Kidney epithelial cell (primary cell): Measurements from ENCODE around the gene SLC6A7. TPM values are rescaled to one million over a fixed set of nuclear protein-coding genes. Genes with fewer than 3 reads are reported as not detected.
"Not testable (repeated sequence)": the region's sequence is repeated elsewhere in the genome, so short reads cannot be mapped to it uniquely, and the experiment has no call there.

Experiments
- DNase-seq: peaks from one replicate; pipeline ENCODE4 v3.0.0-alpha.2; 2010; ENCODE audit warnings: low read depth
- H3K27me3 ChIP-seq: 2 replicates; pipeline ENCODE4 v1.6.0; 2011; ENCODE audit warnings: low read length; ENCODE audit not compliant: control insufficient read depth, insufficient read depth
- H3K36me3 ChIP-seq: 2 replicates; pipeline ENCODE4 v1.5.1; 2011; ENCODE audit warnings: low read length; ENCODE audit not compliant: control insufficient read depth, insufficient read depth
- H3K4me3 ChIP-seq: 2 replicates; pipeline ENCODE4 v1.5.1; 2011; ENCODE audit warnings: low read depth, mild to moderate bottlenecking, control low read depth, low read length
- total RNA-seq: library from RNA; depleted of rRNA; stranded (reverse); fragments of >200 nt; gene quantifications from 2 replicates; pipeline ENCODE4 v1.2.3, GENCODE V29; 2015
- TF ChIP-seq, protein P1 (sequence below): IDR thresholded peaks from 2 replicates; pipeline ENCODE4 v1.5.1; 2011; ENCODE audit warnings: mild to moderate bottlenecking, moderate library complexity, low read length, control low read depth, inconsistent platforms; ENCODE audit not compliant: insufficient read depth, poor library complexity, severe bottlenecking

SLC6A7 gene
- total RNA-seq, 1 donor from 2014 or later = not detected

DNA sequence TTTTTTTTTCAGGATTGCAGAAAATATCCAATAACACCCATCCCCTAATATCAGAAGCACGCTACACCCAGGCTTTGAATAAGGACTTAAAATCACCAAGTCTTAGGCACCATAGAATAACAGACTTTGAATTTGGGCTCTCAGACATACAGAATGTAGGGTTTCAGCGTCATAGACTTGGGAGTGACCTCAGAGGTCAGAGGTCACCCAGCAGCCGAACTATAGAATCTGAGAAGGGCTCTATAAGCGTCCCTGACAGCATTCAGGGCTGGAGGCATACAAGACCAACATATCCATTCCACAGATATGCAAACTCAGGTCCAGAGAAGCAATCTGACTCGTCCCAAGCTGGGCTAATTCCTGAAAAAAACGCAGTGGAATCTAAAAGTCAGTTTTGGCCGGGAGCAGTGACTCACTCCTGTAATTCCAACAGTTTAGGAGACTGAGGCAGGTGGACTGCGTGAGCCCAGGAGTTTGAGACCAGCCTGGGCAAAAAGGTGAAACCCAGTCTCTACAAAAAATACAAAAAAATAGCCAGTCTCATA lies 34.7 kb downstream of the SLC6A7 start:
- Histone ChIP-seq H3K4me3 (no peak overlapping the region), H3K27me3 (peaks cover 2% of the 10 kb centered on the region), H3K36me3 (no peaks in the 10 kb centered on the region)
- TF ChIP-seq, protein P1, sequence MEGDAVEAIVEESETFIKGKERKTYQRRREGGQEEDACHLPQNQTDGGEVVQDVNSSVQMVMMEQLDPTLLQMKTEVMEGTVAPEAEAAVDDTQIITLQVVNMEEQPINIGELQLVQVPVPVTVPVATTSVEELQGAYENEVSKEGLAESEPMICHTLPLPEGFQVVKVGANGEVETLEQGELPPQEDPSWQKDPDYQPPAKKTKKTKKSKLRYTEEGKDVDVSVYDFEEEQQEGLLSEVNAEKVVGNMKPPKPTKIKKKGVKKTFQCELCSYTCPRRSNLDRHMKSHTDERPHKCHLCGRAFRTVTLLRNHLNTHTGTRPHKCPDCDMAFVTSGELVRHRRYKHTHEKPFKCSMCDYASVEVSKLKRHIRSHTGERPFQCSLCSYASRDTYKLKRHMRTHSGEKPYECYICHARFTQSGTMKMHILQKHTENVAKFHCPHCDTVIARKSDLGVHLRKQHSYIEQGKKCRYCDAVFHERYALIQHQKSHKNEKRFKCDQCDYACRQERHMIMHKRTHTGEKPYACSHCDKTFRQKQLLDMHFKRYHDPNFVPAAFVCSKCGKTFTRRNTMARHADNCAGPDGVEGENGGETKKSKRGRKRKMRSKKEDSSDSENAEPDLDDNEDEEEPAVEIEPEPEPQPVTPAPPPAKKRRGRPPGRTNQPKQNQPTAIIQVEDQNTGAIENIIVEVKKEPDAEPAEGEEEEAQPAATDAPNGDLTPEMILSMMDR = no peak
- no peak for DNase-seq

DNA sequence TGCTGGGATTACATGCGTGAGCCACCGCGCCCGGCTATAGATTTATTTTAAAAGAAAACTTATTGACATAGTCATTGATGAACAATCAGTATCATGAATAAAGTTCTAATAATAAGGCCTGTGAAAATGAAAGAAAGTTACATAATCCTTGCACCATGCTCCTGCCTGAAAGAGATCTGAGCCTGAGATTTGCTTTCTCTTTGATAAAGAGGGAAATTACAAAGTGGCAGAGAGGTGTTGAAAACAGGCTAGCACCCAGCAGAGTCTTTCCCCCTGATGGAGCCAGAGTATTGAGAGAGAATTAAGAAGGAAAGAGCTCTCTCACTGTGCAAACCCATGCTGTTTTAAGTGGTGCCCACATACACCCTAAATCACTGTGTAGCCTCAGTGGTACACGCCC lies 37.2 kb downstream of the SLC6A7 start:
- Histone ChIP-seq H3K36me3 (no peaks in the 10 kb centered on the region), H3K4me3 (no peak overlapping the region), H3K27me3 (peaks cover 1% of the 10 kb centered on the region)
- no peak for DNase-seq
- TF ChIP-seq, protein P1 = no peak

DNA sequence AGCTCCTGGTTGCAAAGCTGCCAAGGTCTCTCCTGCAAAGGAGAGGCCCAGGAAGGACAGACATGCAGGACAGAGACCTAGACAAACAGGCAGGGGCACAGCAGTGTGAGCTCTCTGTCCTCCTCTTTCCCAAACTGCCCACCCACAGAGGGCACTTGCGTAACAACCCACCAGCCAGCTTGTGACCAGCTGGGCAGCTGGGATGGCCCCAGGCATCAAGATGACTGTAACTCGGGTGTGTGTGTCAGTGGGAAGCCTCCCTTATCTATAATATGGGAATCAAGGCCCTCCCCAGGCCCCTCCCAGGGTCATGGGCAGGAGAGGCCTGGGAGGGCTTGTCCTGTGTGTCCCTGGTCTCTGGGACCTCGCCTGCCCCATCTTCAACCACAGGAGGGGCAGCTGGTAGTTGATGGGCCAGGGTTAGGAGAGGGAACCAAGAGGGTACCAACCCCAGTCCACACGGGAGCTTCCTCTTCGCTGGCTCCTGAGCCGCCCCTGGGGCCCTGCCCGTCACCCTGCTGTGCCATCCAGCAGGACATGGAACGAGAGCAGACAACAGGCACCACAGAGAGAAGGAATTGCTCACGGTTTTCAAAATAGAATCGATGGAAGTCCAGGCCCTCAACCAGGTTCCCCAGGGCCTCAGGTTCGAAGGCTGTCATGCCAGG lies 37.9 kb downstream of the SLC6A7 start:
- H3K36me3 ChIP-seq = no peaks in the 10 kb centered on the region
- H3K4me3 ChIP-seq = no peak overlapping the region
- no peak for DNase-seq
- no peaks in the 10 kb centered on the region for H3K27me3 ChIP-seq
- TF ChIP-seq, protein P1 = no peak

DNA sequence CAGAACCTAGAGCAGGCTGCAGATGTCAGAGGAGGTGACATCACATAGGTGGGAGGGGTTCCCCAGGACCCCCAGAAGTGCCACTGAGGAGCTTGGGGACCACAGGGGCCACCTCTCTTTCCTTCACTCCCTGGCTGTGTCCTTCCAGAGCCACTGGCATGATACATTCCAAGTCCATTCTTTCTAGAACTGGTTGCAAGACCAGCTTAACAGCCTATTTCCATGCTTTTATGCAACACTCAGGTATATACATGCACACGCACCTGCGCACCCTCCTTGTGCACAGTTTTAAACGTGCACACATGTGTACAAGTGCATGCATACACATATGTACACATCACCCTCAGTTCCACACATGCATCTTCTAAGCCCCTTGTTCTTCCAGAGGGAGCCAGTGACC lies 39.7 kb downstream of the SLC6A7 start:
- TF ChIP-seq, protein P1 = no peak
- DNase-seq = no peak
- no peaks in the 10 kb centered on the region for H3K36me3 ChIP-seq
- no peak overlapping the region for H3K4me3 ChIP-seq
- H3K27me3 ChIP-seq = no peaks in the 10 kb centered on the region

DNA sequence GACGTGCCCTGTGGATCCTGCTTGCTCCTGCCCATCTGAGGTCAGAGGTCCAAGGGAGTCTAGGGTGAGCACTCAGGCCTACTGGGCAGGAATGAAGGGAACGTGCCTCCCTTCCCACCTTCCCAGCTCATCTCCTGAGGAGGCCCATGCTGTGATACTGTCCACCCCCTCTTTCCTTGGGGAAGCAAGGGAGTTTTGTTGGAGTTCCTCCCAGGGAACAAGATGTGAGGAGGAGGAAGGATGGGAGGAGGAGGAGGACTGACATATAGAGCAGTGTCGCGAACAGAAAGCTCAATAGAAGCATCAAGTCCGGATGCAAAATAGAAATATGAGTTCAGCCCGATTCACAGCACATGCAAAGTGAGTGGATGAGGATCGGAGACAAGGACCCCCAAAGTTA lies 41.0 kb downstream of the SLC6A7 start:
- no peak for DNase-seq
- H3K36me3 ChIP-seq = no peaks in the 10 kb centered on the region
- no peak overlapping the region for H3K4me3 ChIP-seq
- H3K27me3 ChIP-seq = no peaks in the 10 kb centered on the region
- TF ChIP-seq, protein P1 = no peak

DNA sequence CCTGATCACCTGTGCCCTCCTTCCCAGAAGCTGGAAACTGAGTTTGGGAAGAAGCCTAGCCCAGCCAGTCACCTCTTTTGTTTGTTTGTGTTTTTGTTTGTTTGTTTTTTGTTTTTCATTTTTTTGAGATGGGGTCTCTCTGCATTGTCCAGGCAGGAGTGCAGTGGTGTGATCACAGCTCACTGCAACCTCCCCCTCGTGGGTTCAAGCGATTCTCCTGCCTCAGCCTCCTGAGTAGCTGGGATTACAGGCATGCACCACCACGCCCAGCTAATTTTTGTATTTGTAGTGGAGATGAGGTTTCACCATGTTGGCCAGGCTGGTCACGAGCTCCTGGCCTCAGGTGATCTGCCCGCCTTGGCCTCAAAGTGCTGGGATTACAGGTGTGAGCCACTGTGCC lies 43.8 kb downstream of the SLC6A7 start:
- H3K36me3 ChIP-seq, DNase-seq, H3K4me3 ChIP-seq, H3K27me3 ChIP-seq: not testable (repeated sequence)
